Measurements from ENCODE around the gene HSD17B1.

Gene HSD17B1

DNA sequence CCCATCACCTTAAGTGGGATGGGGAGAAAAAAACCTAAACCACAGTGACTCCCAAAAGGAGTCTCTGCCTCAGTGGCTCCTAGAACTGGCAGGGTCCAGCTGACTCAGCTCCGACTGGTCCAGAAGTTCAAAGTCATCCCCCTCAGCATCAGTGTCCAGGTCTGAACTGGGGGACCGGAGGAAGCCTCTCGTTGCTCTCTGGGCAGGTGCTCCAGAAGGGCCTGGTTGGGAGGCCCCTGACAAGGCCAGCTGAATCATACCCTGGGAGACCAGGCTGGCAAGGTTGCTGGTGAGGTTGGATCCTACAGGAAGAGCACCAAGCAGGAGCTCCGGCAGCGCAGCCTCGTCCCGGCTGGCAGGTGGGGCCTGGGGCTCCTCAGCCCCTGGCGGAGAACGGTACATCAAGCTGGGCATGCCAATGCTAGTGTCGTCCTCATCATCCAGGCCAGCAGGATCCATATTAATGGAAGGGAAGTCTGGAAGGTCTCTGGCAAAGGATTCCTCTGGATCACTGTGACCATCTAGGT lies 29.1 kb downstream of the HSD17B1 start:
- Histone ChIP-seq H3K9me2 (replicated peaks; ENCODE audit: control insufficient read depth, low read length) (no peaks in the 10 kb centered on the region), H3K4me3 (ENCODE audit: low read length) (no peak overlapping the region), H3K27me3 (ENCODE audit: control insufficient read depth, low read length) (no peaks in the 10 kb centered on the region), H3K4me2 (ENCODE audit: low read length) (no peak overlapping the region), H3K36me3 (ENCODE audit: control insufficient read depth, low read length) (peaks cover 77% of the 10 kb centered on the region), H3K27ac (ENCODE audit: low read depth, low read length) (no peak overlapping the region), H3K79me2 (ENCODE audit: control insufficient read depth, low read length) (peaks cover 13% of the 10 kb centered on the region), H4K20me1 (ENCODE audit: control insufficient read depth, insufficient read depth, low read depth, low read length) (peaks cover 3% of the 10 kb centered on the region; the same call in 1 of the 2 replicates), H3F3A (ENCODE audit: control insufficient read depth, insufficient read depth) (peaks cover 14% of the 10 kb centered on the region), H3K4me1 (ENCODE audit: control insufficient read depth, low read length) (peaks cover 26% of the 10 kb centered on the region), H3K9me3 (ENCODE audit: control insufficient read depth, insufficient read depth, low read length) (no peaks in the 10 kb centered on the region)
- TF ChIP-seq, protein P1, sequence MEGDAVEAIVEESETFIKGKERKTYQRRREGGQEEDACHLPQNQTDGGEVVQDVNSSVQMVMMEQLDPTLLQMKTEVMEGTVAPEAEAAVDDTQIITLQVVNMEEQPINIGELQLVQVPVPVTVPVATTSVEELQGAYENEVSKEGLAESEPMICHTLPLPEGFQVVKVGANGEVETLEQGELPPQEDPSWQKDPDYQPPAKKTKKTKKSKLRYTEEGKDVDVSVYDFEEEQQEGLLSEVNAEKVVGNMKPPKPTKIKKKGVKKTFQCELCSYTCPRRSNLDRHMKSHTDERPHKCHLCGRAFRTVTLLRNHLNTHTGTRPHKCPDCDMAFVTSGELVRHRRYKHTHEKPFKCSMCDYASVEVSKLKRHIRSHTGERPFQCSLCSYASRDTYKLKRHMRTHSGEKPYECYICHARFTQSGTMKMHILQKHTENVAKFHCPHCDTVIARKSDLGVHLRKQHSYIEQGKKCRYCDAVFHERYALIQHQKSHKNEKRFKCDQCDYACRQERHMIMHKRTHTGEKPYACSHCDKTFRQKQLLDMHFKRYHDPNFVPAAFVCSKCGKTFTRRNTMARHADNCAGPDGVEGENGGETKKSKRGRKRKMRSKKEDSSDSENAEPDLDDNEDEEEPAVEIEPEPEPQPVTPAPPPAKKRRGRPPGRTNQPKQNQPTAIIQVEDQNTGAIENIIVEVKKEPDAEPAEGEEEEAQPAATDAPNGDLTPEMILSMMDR (IDR thresholded peaks at IDR 0.05; ENCODE audit: low read depth, low read length, poor library complexity, severe bottlenecking): no peak
- no peak for TF ChIP-seq EZH2phosphoT487 (IDR thresholded peaks at IDR 0.05; ENCODE audit: borderline replicate concordance, low read length)

DNA sequence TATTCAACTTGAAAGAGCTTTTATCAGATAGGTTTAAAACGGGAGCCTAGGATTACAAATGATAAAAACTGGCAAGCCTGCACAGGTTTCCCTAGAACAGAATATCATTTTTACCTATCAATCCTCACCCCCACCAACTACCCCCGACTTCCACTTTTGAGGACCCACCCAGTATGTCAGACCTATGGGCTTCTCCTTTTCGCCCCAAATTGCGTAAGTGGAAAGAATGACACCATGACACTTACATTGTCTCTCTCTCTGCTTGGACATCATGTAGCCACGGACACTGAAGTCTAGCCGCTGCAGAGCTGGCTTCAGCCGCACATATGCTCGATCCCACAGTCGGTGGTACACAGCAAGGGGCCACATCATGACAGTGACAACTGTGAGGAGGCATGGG lies 32.2 kb downstream of the HSD17B1 start:
- Histone ChIP-seq H4K20me1 (ENCODE audit: control insufficient read depth, insufficient read depth, low read depth, low read length) (peaks cover under 1% of the 10 kb centered on the region; the same call in 1 of the 2 replicates), H3F3A (ENCODE audit: control insufficient read depth, insufficient read depth) (peaks cover 8% of the 10 kb centered on the region), H3K4me3 (ENCODE audit: low read length) (no peak overlapping the region), H3K4me1 (ENCODE audit: control insufficient read depth, low read length) (peaks cover 28% of the 10 kb centered on the region), H3K9me2 (replicated peaks; ENCODE audit: control insufficient read depth, low read length) (no peaks in the 10 kb centered on the region), H3K27me3 (ENCODE audit: control insufficient read depth, low read length) (no peaks in the 10 kb centered on the region), H3K9me3 (ENCODE audit: control insufficient read depth, insufficient read depth, low read length) (no peaks in the 10 kb centered on the region), H3K4me2 (ENCODE audit: low read length) (no peak overlapping the region), H3K27ac (ENCODE audit: low read depth, low read length) (no peak overlapping the region), H3K79me2 (ENCODE audit: control insufficient read depth, low read length) (no peaks in the 10 kb centered on the region), H3K36me3 (ENCODE audit: control insufficient read depth, low read length) (peaks cover 86% of the 10 kb centered on the region)
- no peak for TF ChIP-seq EZH2phosphoT487 (IDR thresholded peaks at IDR 0.05; ENCODE audit: borderline replicate concordance, low read length)
- TF ChIP-seq, protein P1 (IDR thresholded peaks at IDR 0.05; ENCODE audit: low read depth, low read length, poor library complexity, severe bottlenecking): no peak

DNA sequence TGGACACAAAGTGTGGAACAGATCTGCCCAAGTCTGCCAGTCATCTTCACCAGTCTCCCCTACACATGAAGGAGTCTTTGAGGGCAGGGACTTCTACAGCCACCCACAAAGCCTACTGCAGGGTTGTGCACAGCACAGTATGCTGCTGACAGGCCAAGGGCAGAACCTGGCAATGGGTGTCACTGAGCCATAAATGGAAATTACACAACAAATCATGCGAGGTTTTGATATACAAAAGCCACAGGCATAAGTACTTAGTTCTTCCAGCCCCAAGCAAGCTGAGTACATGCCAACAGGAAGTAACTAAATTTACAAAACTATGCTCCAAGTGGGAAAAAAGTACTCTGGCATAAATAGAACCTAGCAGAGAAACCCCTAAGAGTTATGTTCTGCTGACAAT lies 32.6 kb downstream of the HSD17B1 start:
- no peak overlapping the region for H3K4me3 ChIP-seq (ENCODE audit: low read length)
- TF ChIP-seq, protein P1 (IDR thresholded peaks at IDR 0.05; ENCODE audit: low read depth, low read length, poor library complexity, severe bottlenecking): no peak
- TF ChIP-seq EZH2phosphoT487 (IDR thresholded peaks at IDR 0.05; ENCODE audit: borderline replicate concordance, low read length): no peak
- H3K9me3 ChIP-seq (ENCODE audit: control insufficient read depth, insufficient read depth, low read length): no peaks in the 10 kb centered on the region
- no peaks in the 10 kb centered on the region for H3K9me2 ChIP-seq (replicated peaks; ENCODE audit: control insufficient read depth, low read length)
- H3K79me2 ChIP-seq (ENCODE audit: control insufficient read depth, low read length): no peaks in the 10 kb centered on the region
- no peaks in the 10 kb centered on the region for H4K20me1 ChIP-seq (ENCODE audit: control insufficient read depth, insufficient read depth, low read depth, low read length)
- H3K36me3 ChIP-seq (ENCODE audit: control insufficient read depth, low read length): peaks cover 82% of the 10 kb centered on the region
- H3K4me2 ChIP-seq (ENCODE audit: low read length): no peak overlapping the region
- H3F3A ChIP-seq (ENCODE audit: control insufficient read depth, insufficient read depth): peaks cover 5% of the 10 kb centered on the region; the same call in 1 of the 2 replicates
- peaks cover 28% of the 10 kb centered on the region for H3K4me1 ChIP-seq (ENCODE audit: control insufficient read depth, low read length)
- H3K27ac ChIP-seq (ENCODE audit: low read depth, low read length): no peak overlapping the region
- no peaks in the 10 kb centered on the region for H3K27me3 ChIP-seq (ENCODE audit: control insufficient read depth, low read length)

Data from DOHH2 (cell line).